GM12878 (cell line): ENCODE measurements around the gene IER3. TPM values are rescaled to one million over a fixed set of nuclear protein-coding genes. Genes with fewer than 3 reads are reported as not detected.
A peak's percentile ranks its signal among the peaks of the same experiment; 100 is the strongest.

Experiments used
- CEBPB ChIP-seq, 2 experiments: fragments of 150-350 bp in 1 of 2; IDR thresholded peaks; 2 replicates each; pipeline ENCODE4 v1.6.1; 2012 to 2014; ENCODE audit warnings: low read depth in 2 of 2, low read length in 2 of 2, borderline replicate concordance in 1 of 2, inconsistent platforms in 1 of 2
- ETV6 ChIP-seq, 2 experiments: fragments of 450-650 bp in 1 of 2; IDR thresholded peaks in 1 of 2; conservative IDR thresholded peaks in 1 of 2; 2 replicates each; pipeline ENCODE4 v1.6.1; 2014; ENCODE audit warnings: antibody characterized with exemption in 1 of 2, borderline replicate concordance in 1 of 2, low read depth in 1 of 2, mild to moderate bottlenecking in 1 of 2, moderate library complexity in 1 of 2
- IKZF1 ChIP-seq: fragments of 450-650 bp; conservative IDR thresholded peaks from 2 replicates; pipeline ENCODE4 v1.6.1; 2017; ENCODE audit warnings: antibody characterized with exemption, mild to moderate bottlenecking
- IKZF2 ChIP-seq, 2 experiments: fragments of 450-650 bp; IDR thresholded peaks; 2 replicates each; pipeline ENCODE4 v1.6.1; 2017; ENCODE audit warnings: mild to moderate bottlenecking in 2 of 2, moderate library complexity in 2 of 2
- MXI1 ChIP-seq: fragments of 150-350 bp; IDR thresholded peaks from 2 replicates; pipeline ENCODE4 v1.6.1; 2011; ENCODE audit warnings: low read depth, mild to moderate bottlenecking, inconsistent platforms, low read length, improper control_type of control experiment
- NBN ChIP-seq: fragments of 450-650 bp; IDR thresholded peaks from 2 replicates; pipeline ENCODE4 v1.6.1; 2016
- NRF1 ChIP-seq: conservative IDR thresholded peaks from 2 replicates; pipeline ENCODE4 v1.6.1; 2011; ENCODE audit warnings: mild to moderate bottlenecking, low read depth, low read length, improper control_type of control experiment
- POLR2A ChIP-seq: IDR thresholded peaks from 2 replicates; pipeline ENCODE4 v1.6.1; 2011; ENCODE audit warnings: low read depth, mild to moderate bottlenecking, low read length
- POLR2AphosphoS2 ChIP-seq: IDR thresholded peaks from 2 replicates; pipeline ENCODE4 v1.6.1; 2011; ENCODE audit warnings: low read depth, mild to moderate bottlenecking, low read length, improper control_type of control experiment, moderate library complexity
- RAD21 ChIP-seq: IDR thresholded peaks from 2 replicates; pipeline ENCODE4 v1.6.1; 2011; ENCODE audit warnings: mild to moderate bottlenecking, low read depth, low read length, moderate library complexity; ENCODE audit not compliant: insufficient read depth
- SMAD1 ChIP-seq: fragments of 450-650 bp; IDR thresholded peaks from 2 replicates; pipeline ENCODE4 v1.6.1; 2018; ENCODE audit warnings: mild to moderate bottlenecking, low read depth; ENCODE audit not compliant: partially characterized antibody
- SMAD5 ChIP-seq: IDR thresholded peaks from 2 replicates; pipeline ENCODE4 v1.6.1; 2016; ENCODE audit warnings: antibody characterized with exemption, low read depth
- SMARCA5 ChIP-seq: fragments of 450-650 bp; IDR thresholded peaks from 2 replicates; pipeline ENCODE4 v1.6.1; 2017; ENCODE audit warnings: mild to moderate bottlenecking
- SUPT20H ChIP-seq: IDR thresholded peaks from 2 replicates; pipeline ENCODE4 v1.6.1; 2011; ENCODE audit warnings: low read depth, mild to moderate bottlenecking, low read length, moderate library complexity, borderline replicate concordance; ENCODE audit not compliant: control insufficient read depth
- TCF7 ChIP-seq: IDR thresholded peaks from 2 replicates; pipeline ENCODE4 v1.6.1; 2014; ENCODE audit warnings: antibody characterized with exemption, borderline replicate concordance
- polyA plus RNA-seq, 11 experiments: library from polyadenylated mRNA; depleted of rRNA in 4 of 11; unstranded in 6 of 11; stranded (reverse) in 5 of 11; fragments of >200 nt; fragmentation: Nextera tagmentation in 4 of 11; fragmentation: Illumina TruSeq in 1 of 11; extraction: Ambion mirVana in 4 of 11; extraction: Trizol in 1 of 11; gene quantifications; 1 replicate in 1 of 11; 2 replicates in 10 of 11; pipeline versions ENCODE4 v1.2.1 to v1.2.3, GENCODE V29; 2011 to 2016; ENCODE audit warnings: inconsistent platforms in 2 of 11, missing spikeins in 2 of 11, low read depth in 1 of 11
- total RNA-seq, 4 experiments: library from RNA; depleted of rRNA in 3 of 4; stranded (reverse); fragments of >200 nt in 3 of 4; fragmentation: Illumina TruSeq in 1 of 4; extraction: Trizol in 1 of 4; gene quantifications; 2 replicates each; pipeline versions ENCODE4 v1.2.1 to v1.2.3, GENCODE V29; 2013 to 2021
- TF ChIP-seq, protein P1 (sequence below): fragments of 450-650 bp; IDR thresholded peaks from 2 replicates; pipeline ENCODE4 v1.6.1; 2016; ENCODE audit warnings: mild to moderate bottlenecking
- TF ChIP-seq, protein P2 (sequence below): IDR thresholded peaks from 2 replicates; pipeline ENCODE4 v1.6.1; 2012; ENCODE audit warnings: mild to moderate bottlenecking, low read depth, low read length
- TF ChIP-seq, protein P3 (sequence below): fragments of 450-650 bp; formaldehyde crosslinking; IDR thresholded peaks from 2 replicates; pipeline ENCODE4 v1.5.0; 2022; ENCODE audit warnings: mild to moderate bottlenecking, missing genetic modification characterization

IER3 gene
- total and polyA plus RNA-seq, 10 of the 15 experiments (the other 5 are each of a cell fraction or from before 2014, with no cell fraction given) = 1.9 to 100 (median 32.3) TPM

DNA sequence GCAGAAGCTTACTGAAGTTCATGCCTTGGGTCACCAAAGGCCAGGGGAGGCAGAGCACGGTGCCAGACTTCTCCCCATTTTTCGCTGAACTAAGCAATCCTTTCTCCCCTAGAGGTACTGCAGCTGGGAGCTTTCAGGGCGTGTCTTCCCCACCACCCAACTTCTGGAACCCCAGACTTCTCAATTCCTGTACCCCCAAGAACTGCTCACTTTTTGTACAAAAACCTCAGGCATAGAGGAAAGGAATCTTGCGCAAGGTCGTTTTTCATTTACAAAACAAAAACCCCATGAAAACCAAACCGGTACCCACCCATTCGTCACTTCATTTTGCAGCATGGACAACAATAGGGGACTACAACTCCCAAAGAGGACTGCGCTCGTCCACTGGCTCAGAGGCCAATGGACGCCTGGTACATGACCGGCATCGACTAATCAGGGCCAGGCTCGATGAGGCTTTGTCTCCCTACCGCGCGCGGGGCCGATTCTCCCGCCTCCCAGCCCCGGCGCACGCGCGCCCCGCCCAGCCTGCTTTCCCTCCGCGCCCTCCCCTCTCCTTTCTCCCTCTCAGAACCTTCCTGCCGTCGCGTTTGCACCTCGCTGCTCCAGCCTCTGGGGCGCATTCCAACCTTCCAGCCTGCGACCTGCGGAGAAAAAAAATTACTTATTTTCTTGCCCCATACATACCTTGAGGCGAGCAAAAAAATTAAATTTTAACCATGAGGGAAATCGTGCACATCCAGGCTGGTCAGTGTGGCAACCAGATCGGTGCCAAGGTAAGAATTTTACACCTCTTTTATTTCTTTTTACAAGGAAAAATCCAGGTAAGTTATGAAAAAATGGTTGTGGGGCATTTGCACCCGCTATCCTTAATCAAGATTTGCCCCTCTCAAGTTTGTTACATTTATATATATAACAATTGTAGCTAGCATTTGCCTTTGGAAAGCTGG, 24.3 kb downstream of the IER3 start, which contains the start of gene TUBB (continued):
- 0 out of 4 replicates have a peak, but pooled peaks of 1 of the 2 experiments have one; percentile 2 for TF ChIP-seq ETV6 (conservative IDR thresholded peaks at IDR 0.05 in 1 of 2, IDR thresholded peaks at IDR 0.05 in 1 of 2; ENCODE audit: borderline replicate concordance in 1 of 2, low read depth in 1 of 2)
- peak; percentile 9; the same call in 1 of the 2 replicates for TF ChIP-seq MXI1
- TF ChIP-seq NBN = no peak
- peak; percentile 19 to 53; a peak in 1 of 4 replicates for TF ChIP-seq IKZF2 (IDR thresholded peaks at IDR 0.05)
- TF ChIP-seq NRF1 = peak; percentile 73
- no peak for TF ChIP-seq CEBPB (IDR thresholded peaks at IDR 0.05; ENCODE audit: borderline replicate concordance in 1 of 2, low read depth in 2 of 2, low read length in 2 of 2)
- TF ChIP-seq, protein P1, sequence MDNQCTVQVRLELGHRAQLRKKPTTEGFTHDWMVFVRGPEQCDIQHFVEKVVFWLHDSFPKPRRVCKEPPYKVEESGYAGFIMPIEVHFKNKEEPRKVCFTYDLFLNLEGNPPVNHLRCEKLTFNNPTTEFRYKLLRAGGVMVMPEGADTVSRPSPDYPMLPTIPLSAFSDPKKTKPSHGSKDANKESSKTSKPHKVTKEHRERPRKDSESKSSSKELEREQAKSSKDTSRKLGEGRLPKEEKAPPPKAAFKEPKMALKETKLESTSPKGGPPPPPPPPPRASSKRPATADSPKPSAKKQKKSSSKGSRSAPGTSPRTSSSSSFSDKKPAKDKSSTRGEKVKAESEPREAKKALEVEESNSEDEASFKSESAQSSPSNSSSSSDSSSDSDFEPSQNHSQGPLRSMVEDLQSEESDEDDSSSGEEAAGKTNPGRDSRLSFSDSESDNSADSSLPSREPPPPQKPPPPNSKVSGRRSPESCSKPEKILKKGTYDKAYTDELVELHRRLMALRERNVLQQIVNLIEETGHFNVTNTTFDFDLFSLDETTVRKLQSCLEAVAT = peak; percentile 94
- peak; percentile 84 for TF ChIP-seq POLR2A
- TF ChIP-seq TCF7 = 0 out of 2 replicates have a peak, but pooled peaks have one; percentile 40
- peak; percentile 69; the same call in 1 of the 2 replicates for TF ChIP-seq POLR2AphosphoS2
- no peak for TF ChIP-seq RAD21
- peak; percentile 45; the same call in 1 of the 2 replicates for TF ChIP-seq SMARCA5
- peak; percentile 64 for TF ChIP-seq IKZF1
- TF ChIP-seq SMAD1 = peak; percentile 70
- TF ChIP-seq, protein P2, sequence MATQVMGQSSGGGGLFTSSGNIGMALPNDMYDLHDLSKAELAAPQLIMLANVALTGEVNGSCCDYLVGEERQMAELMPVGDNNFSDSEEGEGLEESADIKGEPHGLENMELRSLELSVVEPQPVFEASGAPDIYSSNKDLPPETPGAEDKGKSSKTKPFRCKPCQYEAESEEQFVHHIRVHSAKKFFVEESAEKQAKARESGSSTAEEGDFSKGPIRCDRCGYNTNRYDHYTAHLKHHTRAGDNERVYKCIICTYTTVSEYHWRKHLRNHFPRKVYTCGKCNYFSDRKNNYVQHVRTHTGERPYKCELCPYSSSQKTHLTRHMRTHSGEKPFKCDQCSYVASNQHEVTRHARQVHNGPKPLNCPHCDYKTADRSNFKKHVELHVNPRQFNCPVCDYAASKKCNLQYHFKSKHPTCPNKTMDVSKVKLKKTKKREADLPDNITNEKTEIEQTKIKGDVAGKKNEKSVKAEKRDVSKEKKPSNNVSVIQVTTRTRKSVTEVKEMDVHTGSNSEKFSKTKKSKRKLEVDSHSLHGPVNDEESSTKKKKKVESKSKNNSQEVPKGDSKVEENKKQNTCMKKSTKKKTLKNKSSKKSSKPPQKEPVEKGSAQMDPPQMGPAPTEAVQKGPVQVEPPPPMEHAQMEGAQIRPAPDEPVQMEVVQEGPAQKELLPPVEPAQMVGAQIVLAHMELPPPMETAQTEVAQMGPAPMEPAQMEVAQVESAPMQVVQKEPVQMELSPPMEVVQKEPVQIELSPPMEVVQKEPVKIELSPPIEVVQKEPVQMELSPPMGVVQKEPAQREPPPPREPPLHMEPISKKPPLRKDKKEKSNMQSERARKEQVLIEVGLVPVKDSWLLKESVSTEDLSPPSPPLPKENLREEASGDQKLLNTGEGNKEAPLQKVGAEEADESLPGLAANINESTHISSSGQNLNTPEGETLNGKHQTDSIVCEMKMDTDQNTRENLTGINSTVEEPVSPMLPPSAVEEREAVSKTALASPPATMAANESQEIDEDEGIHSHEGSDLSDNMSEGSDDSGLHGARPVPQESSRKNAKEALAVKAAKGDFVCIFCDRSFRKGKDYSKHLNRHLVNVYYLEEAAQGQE = peak; percentile 40; the same call in 1 of the 2 replicates
- TF ChIP-seq SMAD5 = peak; percentile 97
- no peak for TF ChIP-seq SUPT20H
- TF ChIP-seq, protein P3, sequence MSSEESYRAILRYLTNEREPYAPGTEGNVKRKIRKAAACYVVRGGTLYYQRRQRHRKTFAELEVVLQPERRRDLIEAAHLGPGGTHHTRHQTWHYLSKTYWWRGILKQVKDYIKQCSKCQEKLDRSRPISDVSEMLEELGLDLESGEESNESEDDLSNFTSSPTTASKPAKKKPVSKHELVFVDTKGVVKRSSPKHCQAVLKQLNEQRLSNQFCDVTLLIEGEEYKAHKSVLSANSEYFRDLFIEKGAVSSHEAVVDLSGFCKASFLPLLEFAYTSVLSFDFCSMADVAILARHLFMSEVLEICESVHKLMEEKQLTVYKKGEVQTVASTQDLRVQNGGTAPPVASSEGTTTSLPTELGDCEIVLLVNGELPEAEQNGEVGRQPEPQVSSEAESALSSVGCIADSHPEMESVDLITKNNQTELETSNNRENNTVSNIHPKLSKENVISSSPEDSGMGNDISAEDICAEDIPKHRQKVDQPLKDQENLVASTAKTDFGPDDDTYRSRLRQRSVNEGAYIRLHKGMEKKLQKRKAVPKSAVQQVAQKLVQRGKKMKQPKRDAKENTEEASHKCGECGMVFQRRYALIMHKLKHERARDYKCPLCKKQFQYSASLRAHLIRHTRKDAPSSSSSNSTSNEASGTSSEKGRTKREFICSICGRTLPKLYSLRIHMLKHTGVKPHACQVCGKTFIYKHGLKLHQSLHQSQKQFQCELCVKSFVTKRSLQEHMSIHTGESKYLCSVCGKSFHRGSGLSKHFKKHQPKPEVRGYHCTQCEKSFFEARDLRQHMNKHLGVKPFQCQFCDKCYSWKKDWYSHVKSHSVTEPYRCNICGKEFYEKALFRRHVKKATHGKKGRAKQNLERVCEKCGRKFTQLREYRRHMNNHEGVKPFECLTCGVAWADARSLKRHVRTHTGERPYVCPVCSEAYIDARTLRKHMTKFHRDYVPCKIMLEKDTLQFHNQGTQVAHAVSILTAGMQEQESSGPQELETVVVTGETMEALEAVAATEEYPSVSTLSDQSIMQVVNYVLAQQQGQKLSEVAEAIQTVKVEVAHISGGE = no peak
